GM23248 (cell line): Measurements from ENCODE around the gene CHST13.

Source experiments
- EZH2 ChIP-seq: fragments of 200-600 bp; sonication (generic); IDR thresholded peaks from 2 replicates; pipeline ENCODE4 v1.6.1; 2018; ENCODE audit warnings: antibody characterized with exemption, mild to moderate bottlenecking; ENCODE audit not compliant: insufficient read depth, poor library complexity, severe bottlenecking
- EZH2phosphoT487 ChIP-seq: fragments of 200-600 bp; sonication (generic); IDR thresholded peaks from 2 replicates; pipeline ENCODE4 v1.6.1; 2018; ENCODE audit warnings: antibody characterized with exemption, moderate library complexity, mild to moderate bottlenecking, low read depth; ENCODE audit not compliant: insufficient read depth

- TF ChIP-seq EZH2 (no peak), EZH2phosphoT487 (no peak)
Observed at GRCh38 chr3:126538316-126538715, 14.4 kb downstream of the CHST13 start.
